NCI-H510A (cell line): ENCODE data around the gene STARD5.
"Not testable (repeated sequence)": the region's sequence is repeated elsewhere in the genome, so short reads cannot be mapped to it uniquely, and the experiment has no call there.

Source experiments
- DNase-seq: peaks from one replicate; lab custom pipeline; 2025; lab: John Stamatoyannopoulos, UW

STARD5 gene, protein sequence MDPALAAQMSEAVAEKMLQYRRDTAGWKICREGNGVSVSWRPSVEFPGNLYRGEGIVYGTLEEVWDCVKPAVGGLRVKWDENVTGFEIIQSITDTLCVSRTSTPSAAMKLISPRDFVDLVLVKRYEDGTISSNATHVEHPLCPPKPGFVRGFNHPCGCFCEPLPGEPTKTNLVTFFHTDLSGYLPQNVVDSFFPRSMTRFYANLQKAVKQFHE

DNA sequence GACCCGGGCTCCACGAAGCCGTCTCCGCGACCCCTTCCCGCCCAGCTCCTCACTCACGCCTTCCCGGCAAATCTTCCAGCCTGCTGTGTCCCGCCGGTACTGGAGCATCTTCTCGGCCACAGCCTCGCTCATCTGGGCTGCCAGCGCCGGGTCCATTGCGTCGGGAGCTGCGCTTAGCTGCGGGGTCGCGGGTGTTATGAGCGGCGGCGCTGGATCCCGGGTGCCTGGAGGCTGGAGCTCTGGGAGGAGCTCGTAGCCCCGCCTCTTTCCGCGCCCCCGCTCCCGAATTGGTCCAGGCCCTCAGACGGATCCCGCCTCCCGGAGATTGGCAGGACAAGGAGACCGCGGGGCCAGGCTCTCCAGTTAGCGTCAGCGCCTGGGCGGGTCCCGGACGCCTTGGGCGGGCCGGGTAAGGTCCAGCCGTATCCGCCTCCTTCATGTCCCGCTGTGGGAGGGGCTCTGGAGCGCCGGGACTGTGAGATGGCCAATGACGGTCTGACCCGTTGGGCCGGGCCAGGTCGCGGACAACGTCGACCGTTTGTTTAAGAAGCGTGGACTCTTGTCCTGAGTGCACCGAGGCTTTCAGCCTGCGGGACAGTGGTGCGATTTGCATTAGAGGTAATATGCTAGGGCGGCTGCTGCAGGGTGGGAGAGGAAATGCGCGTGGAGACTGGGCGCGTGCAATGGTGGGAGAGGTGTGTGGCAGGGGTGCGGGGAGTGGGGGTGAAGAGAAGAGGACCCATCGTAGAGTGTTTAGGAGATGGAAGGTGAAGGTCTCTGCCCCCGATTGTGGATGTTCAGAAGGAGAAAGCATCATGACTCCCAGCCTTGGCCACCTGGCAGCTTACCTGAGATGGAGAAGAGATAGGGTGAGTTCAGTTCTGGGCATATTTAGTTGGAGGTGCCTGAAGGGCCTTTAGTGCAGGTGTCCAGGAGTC is at the start of gene STARD5:
TSS of gene STARD5 (minus strand) at position 198 of the 938 bp plus-strand sequence. CDS start at position 156, 42 bp downstream.
- DNase-seq, result peak; percentile 89

GRCh38 chr15:81373176-81373575 is 49.2 kb upstream of the STARD5 start:
- DNase-seq, result no peak

- DNase-seq, result no peak
Measured at GRCh38 chr15:81372575-81372974, 48.6 kb upstream of the STARD5 start.

- DNase-seq, result no peak
Measured at GRCh38 chr15:81363718-81364500, 40.0 kb upstream of the STARD5 start.

- no peak for DNase-seq
Measured at GRCh38 chr15:81363276-81363675, 39.3 kb upstream of the STARD5 start.

GRCh38 chr15:81362790-81363189 is 38.8 kb upstream of the STARD5 start:
- DNase-seq, result no peak

- DNase-seq, result no peak
Measured at GRCh38 chr15:81361891-81362290, 38.0 kb upstream of the STARD5 start.

DNA sequence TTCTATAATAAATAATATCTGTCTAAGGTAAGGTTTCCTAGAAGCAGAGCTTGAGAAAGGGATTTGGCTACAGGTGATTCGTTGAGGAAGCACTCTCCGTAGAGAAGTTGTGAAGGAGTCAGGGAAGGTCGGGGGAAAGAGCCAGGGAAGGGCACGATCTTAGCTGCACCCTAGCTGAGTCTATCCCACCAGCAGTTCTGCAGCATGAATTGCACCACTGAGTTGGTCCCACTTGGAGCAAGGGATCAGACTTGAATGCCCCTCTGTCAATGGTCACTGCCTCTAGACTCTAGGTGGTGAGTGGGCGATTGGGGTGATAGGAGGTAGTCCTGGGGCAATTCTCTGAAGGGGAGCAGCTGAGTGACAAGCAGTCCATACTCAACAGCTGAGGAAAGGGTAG is 36.5 kb upstream of the STARD5 start:
- DNase-seq, result no peak

GRCh38 chr15:81358248-81358647 is 34.3 kb upstream of the STARD5 start:
- no peak for DNase-seq

- no peak for DNase-seq
Measured at GRCh38 chr15:81357180-81357686, 33.3 kb upstream of the STARD5 start.

GRCh38 chr15:81356252-81356651 is 32.3 kb upstream of the STARD5 start:
- DNase-seq, result no peak

- DNase-seq, result no peak
Measured at GRCh38 chr15:81351651-81352050, 27.7 kb upstream of the STARD5 start.

DNA sequence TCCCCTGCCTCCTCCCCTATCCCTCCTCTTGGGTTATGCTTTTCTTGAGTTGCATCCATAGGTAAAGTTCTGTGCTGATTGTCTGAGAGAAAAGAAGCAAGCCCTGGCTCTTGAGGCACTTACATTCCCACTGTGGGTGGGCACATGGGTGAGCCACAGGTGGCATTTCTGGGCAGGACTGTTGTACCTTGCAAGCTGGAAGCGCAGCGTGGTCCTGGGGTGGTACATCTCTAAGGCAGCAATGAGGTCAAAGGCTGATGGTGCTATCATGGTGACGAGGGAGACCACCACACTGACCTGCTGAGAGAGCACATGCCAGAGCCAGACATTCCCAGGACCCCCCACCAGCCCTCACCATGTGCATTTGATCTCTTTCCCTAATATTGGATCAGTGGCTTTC is 25.3 kb upstream of the STARD5 start:
- no peak for DNase-seq

DNA sequence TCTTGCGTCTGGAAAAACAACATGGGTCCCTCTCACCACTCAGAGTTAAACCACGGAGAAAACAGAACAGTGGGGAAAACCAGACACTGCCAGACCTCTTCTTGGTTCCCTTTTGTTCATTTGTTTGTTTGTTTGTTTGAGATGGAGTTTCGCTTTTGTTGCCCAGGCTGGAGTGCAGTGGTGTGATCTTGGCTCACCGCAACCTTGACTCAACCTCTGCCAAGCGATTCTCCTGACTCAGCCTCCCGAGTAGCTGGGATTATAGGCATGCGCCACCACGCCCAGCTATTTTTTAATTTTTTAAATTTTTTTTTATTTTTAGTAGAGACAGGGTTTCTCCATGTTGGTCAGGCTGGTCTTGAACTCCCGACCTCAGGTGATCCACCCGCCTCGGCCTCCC is 24.8 kb upstream of the STARD5 start:
- not testable (repeated sequence) for DNase-seq

DNA sequence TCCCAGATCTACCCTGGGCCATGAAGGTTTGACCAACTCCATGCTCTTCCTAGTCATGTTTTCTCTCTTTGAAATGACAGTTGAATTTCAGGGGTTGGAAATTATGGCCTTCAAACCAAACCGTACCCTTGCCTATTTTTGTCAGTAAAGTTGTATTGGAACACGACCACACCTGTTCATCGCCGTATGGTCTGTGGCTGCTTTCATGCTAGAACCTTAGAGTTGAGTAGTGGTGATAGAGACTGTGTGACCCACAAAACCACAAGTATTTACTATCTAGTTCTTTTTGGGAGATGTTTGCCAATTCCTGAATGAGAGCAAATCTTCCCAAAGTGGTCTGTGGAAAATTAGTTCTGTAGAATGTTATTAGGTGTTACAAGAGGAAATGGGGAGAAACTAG is 24.0 kb upstream of the STARD5 start:
- DNase-seq, result no peak

DNA sequence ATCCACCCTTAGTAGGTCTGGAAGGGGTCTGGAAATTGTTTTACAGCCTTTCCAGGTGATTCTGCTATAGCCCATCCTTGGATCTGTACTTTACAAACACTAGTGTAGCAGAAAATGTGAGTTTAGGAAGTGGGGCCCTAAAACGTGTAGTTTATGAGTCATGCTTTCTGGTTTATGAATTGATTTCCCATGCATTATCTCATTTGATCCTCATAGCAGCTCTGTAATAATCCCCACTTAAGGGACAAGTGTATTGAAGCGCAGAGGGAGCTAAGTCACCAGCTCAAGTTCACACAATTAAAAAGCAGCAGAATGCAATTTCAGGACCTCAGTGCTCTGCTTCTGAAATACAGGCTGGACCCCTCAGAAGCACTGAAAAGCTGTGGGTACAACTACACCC is 22.7 kb upstream of the STARD5 start:
- no peak for DNase-seq

DNA sequence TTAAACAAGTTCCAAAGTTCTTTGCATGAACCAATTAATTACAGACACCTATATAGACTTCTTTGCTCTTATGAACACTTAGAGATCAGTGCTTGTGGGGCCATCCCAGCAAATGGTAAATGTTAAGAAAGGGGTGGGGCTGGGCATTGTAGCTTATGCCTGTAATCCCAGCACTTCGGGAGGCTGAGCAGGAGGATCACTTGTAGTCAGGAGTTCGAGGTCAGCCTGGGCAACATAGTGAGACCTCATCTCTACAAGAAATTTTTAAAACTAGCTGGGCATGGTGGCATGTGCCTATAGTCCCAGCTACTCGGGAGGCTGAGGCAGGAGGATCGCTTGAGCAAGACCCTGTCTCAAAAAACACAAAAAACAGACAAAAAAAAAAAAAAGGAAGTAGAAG is 19.4 kb upstream of the STARD5 start:
- DNase-seq, result no peak

- no peak for DNase-seq
Measured at GRCh38 chr15:81341351-81341750, 17.4 kb upstream of the STARD5 start.

DNA sequence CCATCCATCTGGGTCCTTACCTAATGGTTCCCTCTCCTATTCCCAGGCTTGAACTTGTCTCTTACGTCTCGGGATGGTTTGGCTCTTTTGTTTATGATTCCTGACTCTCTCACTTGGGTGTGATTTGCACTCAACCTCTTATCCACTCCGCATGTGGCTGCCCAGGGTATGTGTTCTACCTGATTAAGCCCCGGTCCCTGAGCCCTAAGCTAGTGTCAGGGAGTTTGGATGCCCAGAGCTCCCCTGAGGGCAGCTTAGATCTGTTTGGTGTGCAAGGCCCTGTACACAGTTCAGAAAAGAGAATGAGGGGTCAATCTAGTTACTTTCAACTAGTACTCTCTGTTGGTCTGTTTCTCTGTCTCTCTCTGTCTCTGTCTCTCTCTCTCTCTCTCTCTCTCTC is 15.9 kb upstream of the STARD5 start:
- no peak for DNase-seq

GRCh38 chr15:81339321-81339720 is 15.4 kb upstream of the STARD5 start:
- DNase-seq, result no peak

DNA sequence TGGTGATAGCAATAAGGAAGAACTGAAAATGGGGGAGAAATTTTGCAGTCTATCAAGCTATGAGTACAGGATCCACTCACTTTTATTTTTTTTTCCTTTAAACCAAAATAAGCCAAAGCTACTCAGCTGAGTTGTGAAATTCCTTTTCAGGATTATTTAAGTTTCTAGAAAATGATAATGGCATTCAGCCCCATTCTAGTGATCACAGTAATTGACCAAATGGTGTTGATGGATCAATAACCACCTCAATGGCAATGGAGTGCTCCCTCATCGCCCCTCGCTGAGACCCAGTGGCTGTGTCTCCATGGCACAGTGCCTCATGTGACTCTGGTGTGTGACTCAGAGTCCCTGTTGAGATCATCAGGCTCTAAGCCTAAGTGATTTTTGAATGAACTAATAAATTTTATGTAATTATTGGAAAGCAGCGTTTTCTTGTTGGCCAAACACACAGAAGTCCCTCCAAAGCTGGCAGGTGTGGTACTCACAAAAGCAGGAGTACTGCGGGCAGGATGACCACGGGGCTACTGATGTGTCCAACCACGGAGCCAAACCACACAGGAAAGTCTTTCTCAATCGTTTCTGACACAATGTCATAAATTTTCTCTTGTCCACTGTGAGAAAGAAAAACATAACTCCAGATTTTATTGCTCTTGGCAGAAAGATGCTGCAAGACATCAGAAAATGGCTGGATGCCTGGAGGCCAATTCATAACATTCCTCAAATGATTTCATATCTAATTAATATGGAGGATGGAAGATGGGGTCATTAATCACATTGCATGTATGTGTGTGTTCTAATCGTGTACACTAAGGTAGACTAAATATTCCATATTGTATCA is 14.4 kb upstream of the STARD5 start:
- no peak for DNase-seq
